K562 (cell line): ENCODE data around the gene TMEM135. TPM values are rescaled to one million over a fixed set of nuclear protein-coding genes. Genes with fewer than 3 reads are reported as not detected.

Experiments used
- ATAC-seq: fragments of 200-7000 bp; cut with Tn5 transposase; 3 replicates; pipeline ENCODE4 v1.9.1; 2020; ENCODE audit warnings: moderate library complexity
- BruUV-seq: library from RNA; stranded (reverse); fragments of 400-500 nt; replicated peaks from 2 replicates; lab custom pipeline; 2021; lab: Mats Ljungman, UMichigan
- CTCF ChIA-PET: fragments of 300-600 bp; formaldehyde crosslinking; extraction: SDS; loops from one replicate; lab custom pipeline; 2021; ENCODE audit warnings: low intra/inter-chr PET ratio; lab: Yijun Ruan, JAX
- POLR2A ChIA-PET: fragments of 300-600, 350-650 bp; sonication (Branson Sonifier 250); formaldehyde crosslinking; extraction: SDS; loops from one replicate; lab custom pipeline; 2021; ENCODE audit warnings: antibody characterized with exemption, inconsistent platforms; lab: Yijun Ruan, JAX
- DNase-seq, 4 experiments: peaks; one replicate each; pipeline versions ENCODE4 v3.0.0 to v3.0.0-alpha.2; 2011 to 2018; ENCODE audit warnings: low spot score in 3 of 4, mixed read lengths in 3 of 4; ENCODE audit errors: extremely low read depth in 1 of 4
- FAIRE-seq: peaks from 2 replicates; lab custom pipeline; 2011; peaks lifted over from hg19 to GRCh38; lab: Jason Lieb, UNC
- H2AFZ ChIP-seq: 2 replicates; pipeline ENCODE4 v1.6.0; 2011; ENCODE audit warnings: low read depth, low read length, control low read depth, inconsistent platforms
- H3K27ac ChIP-seq: fragments of 200-600 bp; 3 replicates; pipeline ENCODE4 v1.8.0; 2011; ENCODE audit warnings: low read depth, mild to moderate bottlenecking, control low read depth, inconsistent platforms, low read length, moderate library complexity, mixed read lengths; ENCODE audit errors: extremely low read depth
- H3K27me3 ChIP-seq, 2 experiments: fragments of 300-600 bp in 1 of 2; 2 replicates in 1 of 2; 3 replicates in 1 of 2; pipeline versions ENCODE4 v1.6.0 to v1.8.0; 2011; ENCODE audit warnings: inconsistent platforms in 2 of 2, low read length in 2 of 2, mild to moderate bottlenecking in 1 of 2, mixed read lengths in 1 of 2, moderate library complexity in 1 of 2; ENCODE audit not compliant: control insufficient read depth in 2 of 2, insufficient read depth in 2 of 2
- H3K36me3 ChIP-seq: fragments of 300-600 bp; 3 replicates; pipeline ENCODE4 v1.8.0; 2011; ENCODE audit warnings: mild to moderate bottlenecking, low read length, inconsistent platforms; ENCODE audit not compliant: control insufficient read depth, insufficient read depth
- H3K4me1 ChIP-seq, 2 experiments: fragments of 200-600 bp in 1 of 2; replicated peaks in 1 of 2; 2 replicates in 1 of 2; 3 replicates in 1 of 2; pipeline versions ENCODE4 v1.5.1 to v1.8.0; 2011; ENCODE audit warnings: inconsistent platforms in 2 of 2, low read length in 2 of 2, mild to moderate bottlenecking in 1 of 2, mixed read lengths in 1 of 2, moderate library complexity in 1 of 2; ENCODE audit not compliant: control insufficient read depth in 2 of 2, insufficient read depth in 2 of 2
- H3K4me2 ChIP-seq: 2 replicates; pipeline ENCODE4 v1.6.1; 2011; ENCODE audit warnings: low read length, control low read depth, inconsistent platforms, mixed read lengths; ENCODE audit not compliant: insufficient read depth
- H3K4me3 ChIP-seq: fragments of 200-600 bp; sonication (generic), shearing (Covaris generic); 2 replicates; pipeline ENCODE4 v1.5.1; 2016; ENCODE audit warnings: control low read depth, inconsistent platforms
- H3K79me2 ChIP-seq: fragments of 200-600 bp; 3 replicates; pipeline ENCODE4 v1.8.0; 2011; ENCODE audit warnings: low read length, inconsistent platforms; ENCODE audit not compliant: control insufficient read depth, insufficient read depth
- H3K9ac ChIP-seq, 2 experiments: 2 replicates each; pipeline versions ENCODE4 v1.6.0 to v1.6.1; 2011; ENCODE audit warnings: low read depth in 2 of 2, low read length in 2 of 2, control low read depth in 1 of 2, inconsistent platforms in 1 of 2, mild to moderate bottlenecking in 1 of 2, mixed read lengths in 1 of 2; ENCODE audit not compliant: insufficient read depth in 1 of 2
- H3K9me1 ChIP-seq: one replicate; pipeline ENCODE4 v1.6.0; 2011; ENCODE audit warnings: inconsistent platforms, mild to moderate bottlenecking, low read length, moderate library complexity; ENCODE audit not compliant: control insufficient read depth, insufficient read depth
- H3K9me3 ChIP-seq: replicated peaks from 2 replicates; pipeline ENCODE4 v1.5.1; 2011; ENCODE audit warnings: low read depth, low read length, inconsistent platforms; ENCODE audit not compliant: control insufficient read depth, insufficient read depth
- H4K20me1 ChIP-seq: replicated peaks from 2 replicates; pipeline ENCODE4 v1.6.1; 2011; ENCODE audit warnings: low read length, inconsistent platforms, mixed read lengths; ENCODE audit not compliant: control insufficient read depth, insufficient read depth
- DNMT1 ChIP-seq: fragments of 450-650 bp; IDR thresholded peaks from 2 replicates; pipeline ENCODE4 v1.6.1; 2016; ENCODE audit warnings: antibody characterized with exemption, mild to moderate bottlenecking
- FOXJ3 ChIP-seq: sonication (generic); formaldehyde crosslinking; IDR thresholded peaks from 2 replicates; pipeline ENCODE4 v1.4.0; 2020; ENCODE audit warnings: mild to moderate bottlenecking, missing genetic modification reagents
- NFRKB ChIP-seq: fragments of 450-650 bp; IDR thresholded peaks from 2 replicates; pipeline ENCODE4 v1.6.1; 2016; ENCODE audit warnings: low read depth
- PATZ1 ChIP-seq: fragments of 250-450 bp; sonication (Bioruptor Pico); IDR thresholded peaks from 2 replicates; pipeline ENCODE4 v1.5.0; 2020; ENCODE audit warnings: mild to moderate bottlenecking, borderline replicate concordance
- PHB2 ChIP-seq: fragments of 450-650 bp; IDR thresholded peaks from 2 replicates; pipeline ENCODE4 v1.6.1; 2017; ENCODE audit warnings: low read depth
- POLR2H ChIP-seq: IDR thresholded peaks from 2 replicates; pipeline ENCODE4 v1.6.1; 2016; ENCODE audit warnings: missing genetic modification characterization, low read depth, mild to moderate bottlenecking, control low read depth, missing compliant biosample characterization, moderate library complexity
- WGBS: fragments of 100-300 bp; shearing (Covaris generic); methylation state at CpG from one replicate; pipeline ENCODE4 v1.1.6; 2016; ENCODE audit warnings: low coverage, mixed read lengths; ENCODE audit not compliant: insufficient coverage; ENCODE audit errors: missing lambda C conversion rate; 5-methylcytosine and 5-hydroxymethylcytosine counted together
- in situ Hi-C: fragments of 300-500 bp; cut with MboI; formaldehyde crosslinking; loops from 4 replicates; pipeline ENCODE4 v1.15.0; 2018; ENCODE audit warnings: inconsistent platforms, mixed read lengths
- intact Hi-C: fragments of 100-400 bp; cut with micrococcal nuclease; formaldehyde crosslinking; loops from 2 replicates; pipeline ENCODE4 v1.14.2; 2022
- polyA plus RNA-seq, 8 experiments: library from polyadenylated mRNA; depleted of rRNA in 4 of 8; stranded (reverse) in 5 of 8; unstranded in 3 of 8; fragments of >200 nt; fragmentation: Nextera tagmentation in 2 of 8; fragmentation: Illumina TruSeq in 1 of 8; extraction: Ambion mirVana in 2 of 8; extraction: Trizol in 1 of 8; gene quantifications; 2 replicates each; pipeline versions ENCODE4 v1.2.1 to v1.2.3, GENCODE V29; 2011 to 2014; ENCODE audit warnings: inconsistent platforms in 1 of 8, missing spikeins in 1 of 8
- total RNA-seq, 7 experiments: library from RNA; depleted of rRNA in 6 of 7; stranded (reverse); fragments of >200 nt in 6 of 7; fragmentation: Illumina TruSeq in 2 of 7; extraction: Trizol in 2 of 7; gene quantifications; 2 replicates each; pipeline versions ENCODE4 v1.2.1 to v1.2.3, GENCODE V29; 2011 to 2021; ENCODE audit warnings: low replicate concordance in 1 of 7
- TF ChIP-seq, protein P1 (sequence below): fragments of 450-650 bp; IDR thresholded peaks from 2 replicates; pipeline ENCODE4 v1.6.1; 2016; ENCODE audit warnings: antibody characterized with exemption

The TMEM135 gene
- total and polyA plus RNA-seq, 9 of the 15 experiments (the other 6 are each of a cell fraction or from before 2014, with no cell fraction given): 17.3 to 53.6 (median 24.9) TPM

- no peaks in the 10 kb centered on the region for H3K36me3 ChIP-seq
- FAIRE-seq: no peak
Measured at GRCh38 chr11:87223816-87224215, 186.1 kb downstream of the TMEM135 start.

DNA sequence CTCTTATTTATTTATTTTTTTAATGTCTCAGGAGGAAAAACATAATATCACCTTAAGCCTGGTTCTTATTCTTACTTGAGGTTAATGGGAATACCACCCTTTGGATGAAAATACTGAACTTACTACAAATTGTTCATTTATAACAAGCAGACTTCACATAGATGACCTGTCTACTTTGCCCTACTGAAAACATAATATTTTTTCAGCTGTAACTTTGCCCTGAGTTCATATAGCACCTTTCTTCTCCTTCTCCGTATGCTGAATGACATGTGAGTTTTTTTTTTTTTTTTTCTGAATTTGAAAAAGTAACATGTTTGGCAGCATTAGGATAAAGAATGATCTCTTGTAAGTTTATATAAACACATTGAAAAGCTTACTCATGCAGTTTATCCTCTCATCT is 186.8 kb downstream of the TMEM135 start:
- intact Hi-C loops (no loop called here), in situ Hi-C loops (no loop called here)
- Histone ChIP-seq H3K27me3 (no peaks in the 10 kb centered on the region), H3K79me2 (no peaks in the 10 kb centered on the region), H3K27ac (no peak overlapping the region), H3K4me2 (no peak overlapping the region), H3K4me3 (no peak overlapping the region), H4K20me1 (no peaks in the 10 kb centered on the region), H3K9me1 (no peaks in the 10 kb centered on the region), H2AFZ (no peak overlapping the region), H3K9ac (no peak overlapping the region), H3K4me1 (no peaks in the 10 kb centered on the region), H3K36me3 (no peaks in the 10 kb centered on the region), H3K9me3 (no peaks in the 10 kb centered on the region)
- no peak for TF ChIP-seq POLR2H (tag)
- TF ChIP-seq PATZ1: no peak
- no peak for TF ChIP-seq DNMT1
- no peak for TF ChIP-seq PHB2
- BruUV-seq: no TSS peak
- DNase-seq: no peak
- FAIRE-seq: no peak
- ATAC-seq: no peak
- CTCF ChIA-PET: no interaction called here
- WGBS: 45% methylated on average over 1 of the region's 1 CpG
- POLR2A ChIA-PET: interaction anchor here (0.6 to 1.1 kb wide), 4 partner anchors 9 to 234 kb away, joined by 3 to 4 read pairs (median 4); no protein-coding TSS in a partner anchor

More at GRCh38 chr11:87223816-87224215, 186.1 kb downstream of the TMEM135 start:
- ATAC-seq: no peak
- H4K20me1 ChIP-seq: no peaks in the 10 kb centered on the region
- CTCF ChIA-PET: no interaction called here
- DNase-seq: no peak
- POLR2A ChIA-PET: interaction anchor here (0.7 to 1.1 kb wide), 3 partner anchors 23 to 65 kb away, joined by 3 to 4 read pairs (median 4); no protein-coding TSS in a partner anchor
- no peaks in the 10 kb centered on the region for H3K27me3 ChIP-seq
- BruUV-seq: no TSS peak
- no peaks in the 10 kb centered on the region for H3K9me1 ChIP-seq
- 83% methylated on average over 2 of the region's 2 CpGs for WGBS
- H3K4me1 ChIP-seq: no peaks in the 10 kb centered on the region
- TF ChIP-seq FOXJ3 (CRISPR knock-in tag) (no peak), NFRKB (no peak)
- TF ChIP-seq, protein P1, sequence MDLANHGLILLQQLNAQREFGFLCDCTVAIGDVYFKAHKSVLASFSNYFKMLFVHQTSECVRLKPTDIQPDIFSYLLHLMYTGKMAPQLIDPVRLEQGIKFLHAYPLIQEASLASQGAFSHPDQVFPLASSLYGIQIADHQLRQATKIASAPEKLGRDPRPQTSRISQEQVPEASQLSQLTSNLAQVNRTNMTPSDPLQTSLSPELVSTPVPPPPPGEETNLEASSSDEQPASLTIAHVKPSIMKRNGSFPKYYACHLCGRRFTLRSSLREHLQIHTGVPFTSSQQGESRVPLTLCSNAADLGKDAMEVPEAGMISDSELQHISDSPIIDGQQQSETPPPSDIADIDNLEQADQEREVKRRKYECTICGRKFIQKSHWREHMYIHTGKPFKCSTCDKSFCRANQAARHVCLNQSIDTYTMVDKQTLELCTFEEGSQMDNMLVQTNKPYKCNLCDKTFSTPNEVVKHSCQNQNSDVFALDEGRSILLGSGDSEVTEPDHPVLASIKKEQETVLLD: no peak
- no peak overlapping the region for H3K4me2 ChIP-seq
- H3K9ac ChIP-seq: no peak overlapping the region
- H3K27ac ChIP-seq: no peak overlapping the region
- H3K4me3 ChIP-seq: no peak overlapping the region
- in situ Hi-C loops: no loop called here
- H2AFZ ChIP-seq: no peak overlapping the region
- no peaks in the 10 kb centered on the region for H3K9me3 ChIP-seq
- intact Hi-C loops: no loop called here
- no peaks in the 10 kb centered on the region for H3K79me2 ChIP-seq
